GM10248 (cell line): ENCODE results near the gene NOX5.

Source experiments
- CTCF ChIA-PET: fragments of 300-600 bp; sonication (Branson Sonifier 250); formaldehyde crosslinking; extraction: SDS; loops from one replicate; lab custom pipeline; 2021; ENCODE audit warnings: antibody characterized with exemption; lab: Yijun Ruan, JAX
- POLR2A ChIA-PET: fragments of 350-650 bp; sonication (Branson Sonifier 250); formaldehyde crosslinking; extraction: SDS; loops from one replicate; lab custom pipeline; 2020; ENCODE audit warnings: antibody characterized with exemption; lab: Yijun Ruan, JAX
- DNase-seq: peaks from one replicate; pipeline ENCODE4 v3.0.0; 2012; ENCODE audit errors: extremely low spot score
- CTCF ChIP-seq: IDR thresholded peaks from 2 replicates; pipeline ENCODE4 v1.5.1; 2012; ENCODE audit warnings: mild to moderate bottlenecking, low read depth; ENCODE audit errors: extremely low read depth, missing control alignments, control extremely low read depth

Gene NOX5

GRCh38 chr15:69084404-69085030 lies 70.0 kb downstream of the NOX5 start:
- no peak for DNase-seq
- CTCF ChIA-PET = no interaction called here
- TF ChIP-seq CTCF = no peak
- POLR2A ChIA-PET = no interaction called here

- POLR2A ChIA-PET = no interaction called here
- CTCF ChIA-PET = no interaction called here
- DNase-seq = no peak
- TF ChIP-seq CTCF = no peak
Measured at GRCh38 chr15:69085325-69086081, 71.0 kb downstream of the NOX5 start.

GRCh38 chr15:69086427-69087204 lies 72.1 kb downstream of the NOX5 start:
- no peak for TF ChIP-seq CTCF
- CTCF ChIA-PET = interaction anchor here (1.0 kb wide), 1 partner anchor 9 kb away, joined by 4 read pairs; no protein-coding TSS in a partner anchor
- POLR2A ChIA-PET = no interaction called here
- DNase-seq = no peak

GRCh38 chr15:69087366-69087976 lies 73.0 kb downstream of the NOX5 start:
- no peak for TF ChIP-seq CTCF
- ChIA-PET POLR2A (no interaction called here), CTCF (interaction anchor here (1.0 kb wide), 1 partner anchor 8 kb away, joined by 4 read pairs; no protein-coding TSS in a partner anchor)
- DNase-seq = no peak

- no peak for DNase-seq
- CTCF ChIA-PET = interaction anchor here (1.8 kb wide), 1 partner anchor 26 kb away, joined by 4 read pairs; no protein-coding TSS in a partner anchor
- no peak for TF ChIP-seq CTCF
- POLR2A ChIA-PET = no interaction called here
Measured at GRCh38 chr15:69088300-69088965, 73.9 kb downstream of the NOX5 start.
